SK-N-MC (cell line): Measurements from ENCODE around the gene TRPC4AP.

ENCODE experiments used
- EZH2 ChIP-seq: fragments of 200-600 bp; sonication (generic); IDR thresholded peaks from one replicate; pipeline ENCODE4 v1.6.1; 2017; ENCODE audit warnings: antibody characterized with exemption
- FOXP2 ChIP-seq: optimal IDR thresholded peaks from 2 replicates; pipeline ENCODE3; 2011; ENCODE audit warnings: mild to moderate bottlenecking, moderate library complexity; ENCODE audit not compliant: insufficient read depth; ENCODE audit errors: extremely low read length, control extremely low read depth
- POLR2AphosphoS5 ChIP-seq: IDR thresholded peaks from 2 replicates; pipeline ENCODE4 v1.6.1; 2012; ENCODE audit warnings: mild to moderate bottlenecking, low read depth, low read length, borderline replicate concordance

DNA sequence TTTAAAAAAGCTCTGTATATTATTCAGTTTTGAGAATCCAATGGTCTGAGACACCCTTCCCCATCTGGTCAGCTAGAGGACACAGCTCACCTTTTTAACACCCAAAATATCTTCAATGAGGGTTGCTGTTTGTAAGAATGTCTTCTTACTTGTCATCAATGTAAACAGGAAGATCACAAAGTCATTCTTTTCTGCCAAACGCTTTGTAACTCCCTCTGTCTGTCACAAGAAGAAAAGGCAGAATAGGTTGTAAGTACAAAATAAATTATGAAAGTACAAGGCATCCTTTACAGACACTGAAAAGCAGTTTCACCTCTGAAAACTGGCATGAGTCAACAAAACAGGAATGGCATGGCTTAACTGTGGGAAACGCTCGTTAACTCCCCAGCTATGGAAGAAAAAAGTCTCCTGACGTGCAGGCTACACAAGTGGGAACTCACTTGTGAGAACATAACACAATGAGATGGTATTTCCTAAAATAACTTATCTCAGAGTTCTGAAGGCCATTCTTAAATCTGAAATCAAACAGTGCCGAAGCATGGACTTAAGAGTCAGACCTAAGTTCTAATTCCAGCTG, 42.7 kb downstream of the TRPC4AP start:
- no peak for TF ChIP-seq POLR2AphosphoS5
- TF ChIP-seq EZH2: no peak
- TF ChIP-seq FOXP2: no peak
